Trophoblast cell (in vitro differentiated cells and primary cell): ENCODE measurements around the gene TSEN2.
"Not testable (repeated sequence)": the region's sequence is repeated elsewhere in the genome, so short reads cannot be mapped to it uniquely, and the experiment has no call there.

ENCODE experiments used
- DNase-seq, 2 donors: peaks; one replicate each; pipeline ENCODE4 v3.0.0-alpha.2; 2016
- H2AFZ ChIP-seq: 2 replicates; pipeline ENCODE4 v1.6.1; 2013; ENCODE audit warnings: low read length, moderate library complexity, mild to moderate bottlenecking; ENCODE audit not compliant: insufficient read depth, poor library complexity
- H2AK5ac ChIP-seq: 2 replicates; pipeline ENCODE4 v1.6.1; 2013; ENCODE audit warnings: mild to moderate bottlenecking, low read length
- H2BK120ac ChIP-seq: 2 replicates; pipeline ENCODE4 v1.6.1; 2013; ENCODE audit warnings: low read length, mild to moderate bottlenecking, moderate library complexity; ENCODE audit not compliant: insufficient read depth, poor library complexity
- H2BK12ac ChIP-seq: 2 replicates; pipeline ENCODE4 v1.6.1; 2013; ENCODE audit warnings: mild to moderate bottlenecking, low read length, moderate library complexity
- H2BK5ac ChIP-seq: 2 replicates; pipeline ENCODE4 v1.6.1; 2013; ENCODE audit warnings: low read length, low read depth, moderate library complexity, mild to moderate bottlenecking; ENCODE audit not compliant: poor library complexity
- H3K14ac ChIP-seq: 2 replicates; pipeline ENCODE4 v1.6.1; 2013; ENCODE audit warnings: mild to moderate bottlenecking, low read length
- H3K18ac ChIP-seq: 2 replicates; pipeline ENCODE4 v1.6.1; 2013; ENCODE audit warnings: mild to moderate bottlenecking, low read length
- H3K23ac ChIP-seq: 2 replicates; pipeline ENCODE4 v1.6.1; 2013; ENCODE audit warnings: low read length
- H3K27ac ChIP-seq: 2 replicates; pipeline ENCODE4 v1.5.1; 2013; ENCODE audit warnings: low read depth, mild to moderate bottlenecking, inconsistent platforms, low read length, moderate library complexity
- H3K27me3 ChIP-seq: 2 replicates; pipeline ENCODE4 v1.6.1; 2013; ENCODE audit warnings: inconsistent platforms, mild to moderate bottlenecking, low read length, moderate library complexity; ENCODE audit not compliant: insufficient read depth
- H3K36me3 ChIP-seq, 2 experiments: 1 replicate in 1 of 2; 2 replicates in 1 of 2; pipeline ENCODE4 v1.6.1; 2013; ENCODE audit warnings: low read length in 2 of 2, mild to moderate bottlenecking in 2 of 2, moderate library complexity in 1 of 2; ENCODE audit not compliant: insufficient read depth in 2 of 2, control insufficient read depth in 1 of 2
- H3K4ac ChIP-seq: 2 replicates; pipeline ENCODE4 v1.6.1; 2013; ENCODE audit warnings: low read depth, mild to moderate bottlenecking, low read length, moderate library complexity
- H3K4me1 ChIP-seq, 2 experiments: 1 replicate in 1 of 2; 2 replicates in 1 of 2; pipeline ENCODE4 v1.6.1; 2013; ENCODE audit warnings: low read length in 2 of 2, mild to moderate bottlenecking in 2 of 2, moderate library complexity in 1 of 2; ENCODE audit not compliant: insufficient read depth in 2 of 2, control insufficient read depth in 1 of 2
- H3K4me2 ChIP-seq: 2 replicates; pipeline ENCODE4 v1.6.1; 2013; ENCODE audit warnings: inconsistent platforms, mild to moderate bottlenecking, low read length, moderate library complexity
- H3K4me3 ChIP-seq: 2 replicates; pipeline ENCODE4 v1.5.1; 2013; ENCODE audit warnings: mild to moderate bottlenecking, low read depth, low read length, inconsistent platforms
- H3K79me1 ChIP-seq: one replicate; pipeline ENCODE4 v1.6.1; 2013; ENCODE audit warnings: low read length
- H3K79me2 ChIP-seq: 2 replicates; pipeline ENCODE4 v1.6.1; 2013; ENCODE audit warnings: low read length, mild to moderate bottlenecking; ENCODE audit not compliant: control insufficient read depth, insufficient read depth, poor library complexity
- H3K9ac ChIP-seq: 2 replicates; pipeline ENCODE4 v1.6.1; 2013; ENCODE audit warnings: mild to moderate bottlenecking, low read length
- H3K9me3 ChIP-seq: 2 replicates; pipeline ENCODE4 v1.6.1; 2013; ENCODE audit warnings: low read depth, mild to moderate bottlenecking, control low read depth, inconsistent platforms, low read length; ENCODE audit not compliant: insufficient read depth
- H4K12ac ChIP-seq: 2 replicates; pipeline ENCODE4 v1.6.1; 2013; ENCODE audit warnings: low read depth, mild to moderate bottlenecking, low read length, moderate library complexity
- H4K8ac ChIP-seq: 2 replicates; pipeline ENCODE4 v1.6.1; 2013; ENCODE audit warnings: low read depth, mild to moderate bottlenecking, low read length, moderate library complexity
- H4K91ac ChIP-seq: one replicate; pipeline ENCODE4 v1.6.1; 2013; ENCODE audit warnings: low read depth, mild to moderate bottlenecking, low read length, moderate library complexity
- WGBS: extraction: QIAGEN DNeasy Blood & Tissue Kit; methylation state at CpG from one replicate; pipeline ENCODE4 v1.1.7; 2013; ENCODE audit warnings: missing lambda C conversion rate; ENCODE audit not compliant: insufficient read length, insufficient coverage; ENCODE audit errors: extremely low coverage; 5-methylcytosine and 5-hydroxymethylcytosine counted together

The TSEN2 gene

DNA sequence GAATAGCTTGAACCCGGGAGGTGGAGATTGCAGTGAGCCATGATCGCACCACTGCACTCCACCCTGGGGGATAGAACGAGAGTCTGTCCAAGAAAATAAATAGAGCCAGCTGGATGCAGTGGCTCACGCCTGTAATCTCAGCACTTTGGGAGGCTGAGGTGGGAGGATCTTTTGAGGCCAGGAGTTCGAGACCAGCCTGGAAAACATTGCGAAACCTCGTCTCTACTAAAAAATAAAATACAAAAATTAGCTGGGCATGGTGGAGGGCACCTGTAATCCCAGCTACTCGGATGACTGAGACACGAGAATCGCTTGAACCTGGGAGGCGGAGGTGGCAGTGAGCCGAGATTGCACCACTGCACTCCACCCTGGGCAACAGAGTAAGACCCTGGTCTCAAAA lies 59.2 kb downstream of the TSEN2 start:
- H3K14ac ChIP-seq, H2BK12ac ChIP-seq, H3K27me3 ChIP-seq, DNase-seq, H3K9me3 ChIP-seq, H3K4me2 ChIP-seq, H2BK5ac ChIP-seq, H2AFZ ChIP-seq, H3K4ac ChIP-seq, H4K8ac ChIP-seq, H3K27ac ChIP-seq, H2BK120ac ChIP-seq, H3K4me1 ChIP-seq, H3K36me3 ChIP-seq, H3K79me2 ChIP-seq, H3K4me3 ChIP-seq, H3K18ac ChIP-seq, H3K79me1 ChIP-seq, H4K91ac ChIP-seq, H2AK5ac ChIP-seq, H3K9ac ChIP-seq, H4K12ac ChIP-seq, H3K23ac ChIP-seq: not testable (repeated sequence)
- WGBS = no CpG with 5 or more reads among the region's 12 CpGs

DNA sequence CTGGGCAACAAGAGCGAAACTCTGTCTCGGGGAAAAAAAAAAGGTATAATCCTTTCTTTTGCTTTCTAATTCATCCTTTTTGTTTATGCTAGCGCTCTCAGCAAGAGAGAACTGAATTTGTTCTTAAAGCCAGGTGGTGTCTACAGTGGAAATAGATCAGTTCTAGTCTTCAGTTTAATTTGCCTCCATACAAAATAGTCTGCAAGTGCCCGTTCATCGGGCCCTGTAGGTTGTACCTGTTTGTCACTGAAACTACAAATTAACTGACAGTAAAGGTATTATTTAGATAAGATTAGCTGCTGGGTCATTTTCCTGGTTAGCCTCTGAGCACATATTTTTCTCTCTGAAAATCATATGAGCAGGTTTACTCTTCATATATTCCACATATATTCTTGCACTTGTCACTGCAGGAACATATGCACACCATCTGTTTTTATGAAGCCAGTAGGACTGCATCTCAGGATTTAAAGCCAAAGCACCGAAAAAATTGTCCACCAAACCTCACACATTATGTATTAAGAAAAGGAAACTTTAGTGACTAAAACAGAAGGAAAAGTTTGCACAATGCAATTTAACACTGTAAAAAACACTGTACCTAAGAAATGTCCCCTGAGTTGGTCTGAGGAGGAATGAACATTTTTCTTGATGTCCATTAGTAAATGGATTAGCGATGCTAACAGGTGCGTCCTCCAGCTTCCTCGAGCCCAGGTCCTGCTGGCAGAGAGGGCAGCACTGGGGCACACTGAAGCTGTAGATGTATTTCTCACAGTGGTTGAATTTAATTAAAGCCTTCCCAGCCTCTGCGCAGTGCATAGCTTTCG lies 60.6 kb downstream of the TSEN2 start:
- no peak overlapping the region for H3K4ac ChIP-seq
- no peak overlapping the region for H3K4me3 ChIP-seq
- H4K91ac ChIP-seq = no peak overlapping the region
- H4K8ac ChIP-seq = no peak overlapping the region
- peaks cover 0 to 4% of the 10 kb centered on the region in 2 experiments for H3K4me1 ChIP-seq
- WGBS = no CpG with 5 or more reads among the region's 11 CpGs
- no peak overlapping the region for H2AK5ac ChIP-seq
- DNase-seq = no peak
- H2BK5ac ChIP-seq = no peak overlapping the region
- no peak overlapping the region for H4K12ac ChIP-seq
- H3K9me3 ChIP-seq = peaks cover 2% of the 10 kb centered on the region
- H2BK120ac ChIP-seq = no peak overlapping the region
- H3K36me3 ChIP-seq = peaks cover 0 to 5% of the 10 kb centered on the region in 2 experiments
- no peak overlapping the region for H3K14ac ChIP-seq
- H3K79me1 ChIP-seq = no peaks in the 10 kb centered on the region
- H2BK12ac ChIP-seq = no peak overlapping the region
- H3K4me2 ChIP-seq = peak overlapping the region; percentile 52
- no peak overlapping the region for H2AFZ ChIP-seq
- no peak overlapping the region for H3K23ac ChIP-seq
- H3K9ac ChIP-seq = no peak overlapping the region
- H3K79me2 ChIP-seq = no peaks in the 10 kb centered on the region
- H3K27me3 ChIP-seq = no peaks in the 10 kb centered on the region
- no peak overlapping the region for H3K27ac ChIP-seq
- no peak overlapping the region for H3K18ac ChIP-seq

DNA sequence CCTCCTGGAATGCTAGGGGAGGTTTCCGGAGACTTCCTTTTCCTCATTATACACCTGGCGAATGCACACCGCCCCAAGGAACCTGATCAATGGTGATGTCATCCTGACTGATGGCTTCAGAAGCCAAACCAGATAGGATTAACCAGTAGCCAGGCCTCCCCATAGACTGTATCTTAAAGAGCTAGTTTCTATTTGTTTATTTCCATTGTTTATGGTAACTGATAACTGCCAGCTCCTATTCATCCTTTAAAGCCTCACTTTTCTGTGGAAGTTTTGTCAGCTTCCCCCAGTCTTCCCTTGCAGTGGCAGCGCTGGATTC lies 61.2 kb downstream of the TSEN2 start, which contains the start of gene MKRN2OS:
TSS of gene MKRN2OS (minus strand) at position 27 of the 319 bp plus-strand sequence. CDS start 35 bp downstream, outside the sequence.
- Histone ChIP-seq H2BK120ac (no peak within 1 kb of the TSS), H3K36me3 (peaks cover 0 to under 1% of the 10 kb centered on the region in 2 experiments), H3K79me2 (no peaks in the 10 kb centered on the region), H3K27ac (no peak within 1 kb of the TSS), H3K4ac (no peak within 1 kb of the TSS), H3K27me3 (no peaks in the 10 kb centered on the region), H3K4me3 (no peak within 1 kb of the TSS), H3K14ac (no peak within 1 kb of the TSS), H2AK5ac (no peak within 1 kb of the TSS), H3K23ac (no peak within 1 kb of the TSS), H3K18ac (no peak within 1 kb of the TSS), H4K91ac (no peak within 1 kb of the TSS), H2BK12ac (peak within 1 kb of the TSS; percentile 4), H4K12ac (no peak within 1 kb of the TSS), H4K8ac (peak within 1 kb of the TSS; percentile 36), H3K79me1 (no peaks in the 10 kb centered on the region), H3K9me3 (no peaks in the 10 kb centered on the region), H3K4me1 (peaks cover 0 to 4% of the 10 kb centered on the region in 2 experiments), H3K4me2 (peak within 1 kb of the TSS; percentile 52), H2AFZ (peak within 1 kb of the TSS; percentile 45), H2BK5ac (no peak within 1 kb of the TSS), H3K9ac (no peak within 1 kb of the TSS)
- no CpG with 5 or more reads among the region's 4 CpGs for whole genome bisulfite sequencing
- DNase-seq = peak; percentile 64 to 67

GRCh38 chr3:12549971-12550760 lies 65.9 kb downstream of the TSEN2 start:
- Histone ChIP-seq H3K4me2 (no peak overlapping the region), H2BK120ac (no peak overlapping the region), H3K27ac (no peak overlapping the region), H2BK12ac (no peak overlapping the region), H2AK5ac (no peak overlapping the region), H3K79me1 (no peaks in the 10 kb centered on the region), H3K4ac (no peak overlapping the region), H3K18ac (no peak overlapping the region), H3K9ac (no peak overlapping the region), H4K8ac (no peak overlapping the region), H3K4me3 (no peak overlapping the region), H3K23ac (no peak overlapping the region), H3K4me1 (peaks cover 0 to 4% of the 10 kb centered on the region in 2 experiments), H3K36me3 (no peaks in the 10 kb centered on the region), H2BK5ac (no peak overlapping the region), H4K91ac (no peak overlapping the region), H2AFZ (no peak overlapping the region), H3K9me3 (peaks cover 2% of the 10 kb centered on the region), H3K14ac (no peak overlapping the region), H3K27me3 (no peaks in the 10 kb centered on the region), H4K12ac (no peak overlapping the region), H3K79me2 (no peaks in the 10 kb centered on the region)
- WGBS = no CpG with 5 or more reads among the region's 7 CpGs
- no peak for DNase-seq
